D721Med (cell line): ENCODE measurements around the gene CLIC6.

Source experiments
- DNase-seq: peaks from one replicate; pipeline ENCODE4 v3.0.0; 2011; ENCODE audit warnings: low spot score; ENCODE audit not compliant: insufficient read length
- FAIRE-seq: peaks from 2 replicates; lab custom pipeline; 2011; peaks lifted over from hg19 to GRCh38; lab: Jason Lieb, UNC
- TF ChIP-seq, protein P1 (sequence below): IDR thresholded peaks from 2 replicates; pipeline ENCODE4 v1.5.1; 2012; ENCODE audit warnings: mild to moderate bottlenecking, control low read depth; ENCODE audit not compliant: insufficient read depth; ENCODE audit errors: missing control alignments

CLIC6 gene

DNA sequence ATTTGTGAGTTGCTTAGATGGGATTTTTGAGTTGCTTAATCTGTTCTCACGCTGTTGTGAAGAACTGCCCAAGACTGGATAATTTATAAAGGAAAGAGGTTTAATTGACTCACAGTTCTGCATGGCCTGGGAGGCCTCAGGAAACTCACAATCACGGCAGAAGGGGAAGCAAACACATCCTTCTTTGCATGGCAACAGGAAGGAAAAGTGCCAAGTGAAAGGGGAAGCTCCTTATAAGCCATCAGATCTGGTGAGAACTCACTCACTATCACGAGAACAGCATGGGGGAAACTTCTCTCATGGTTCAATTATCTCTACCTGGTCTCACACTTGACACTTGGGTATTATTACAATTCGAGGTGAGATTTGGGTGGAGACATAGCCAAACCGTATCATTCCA is 10.3 kb downstream of the CLIC6 start:
- TF ChIP-seq, protein P1, sequence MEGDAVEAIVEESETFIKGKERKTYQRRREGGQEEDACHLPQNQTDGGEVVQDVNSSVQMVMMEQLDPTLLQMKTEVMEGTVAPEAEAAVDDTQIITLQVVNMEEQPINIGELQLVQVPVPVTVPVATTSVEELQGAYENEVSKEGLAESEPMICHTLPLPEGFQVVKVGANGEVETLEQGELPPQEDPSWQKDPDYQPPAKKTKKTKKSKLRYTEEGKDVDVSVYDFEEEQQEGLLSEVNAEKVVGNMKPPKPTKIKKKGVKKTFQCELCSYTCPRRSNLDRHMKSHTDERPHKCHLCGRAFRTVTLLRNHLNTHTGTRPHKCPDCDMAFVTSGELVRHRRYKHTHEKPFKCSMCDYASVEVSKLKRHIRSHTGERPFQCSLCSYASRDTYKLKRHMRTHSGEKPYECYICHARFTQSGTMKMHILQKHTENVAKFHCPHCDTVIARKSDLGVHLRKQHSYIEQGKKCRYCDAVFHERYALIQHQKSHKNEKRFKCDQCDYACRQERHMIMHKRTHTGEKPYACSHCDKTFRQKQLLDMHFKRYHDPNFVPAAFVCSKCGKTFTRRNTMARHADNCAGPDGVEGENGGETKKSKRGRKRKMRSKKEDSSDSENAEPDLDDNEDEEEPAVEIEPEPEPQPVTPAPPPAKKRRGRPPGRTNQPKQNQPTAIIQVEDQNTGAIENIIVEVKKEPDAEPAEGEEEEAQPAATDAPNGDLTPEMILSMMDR = no peak
- DNase-seq (no peak), FAIRE-seq (no peak)

- FAIRE-seq = no peak
- no peak for DNase-seq
- TF ChIP-seq, protein P1 = no peak
Observed at GRCh38 chr21:34684174-34684876, 15.5 kb downstream of the CLIC6 start.

- DNase-seq (no peak), FAIRE-seq (no peak)
- TF ChIP-seq, protein P1 = no peak
Observed at GRCh38 chr21:34687065-34687464, 18.3 kb downstream of the CLIC6 start.

DNA sequence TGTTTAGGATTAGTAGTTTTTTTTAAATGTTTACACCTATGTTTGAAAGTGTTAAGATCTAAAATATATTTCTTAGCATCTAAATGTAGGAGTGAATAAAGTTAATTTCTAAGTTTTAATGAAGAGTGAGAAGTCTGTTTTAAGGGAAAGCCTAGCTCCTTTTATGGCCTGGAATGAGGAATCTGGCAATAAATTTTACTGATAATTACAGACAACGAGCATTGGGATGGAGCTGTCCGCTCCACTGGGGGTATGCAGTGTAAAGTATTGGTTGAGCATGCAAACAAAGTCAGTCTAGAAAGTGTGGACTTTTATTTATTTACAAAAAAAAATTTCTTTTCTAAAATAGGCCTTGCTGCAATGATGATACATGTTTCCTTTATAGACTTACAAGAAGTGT is 19.0 kb downstream of the CLIC6 start:
- no peak for FAIRE-seq
- TF ChIP-seq, protein P1 = no peak
- no peak for DNase-seq

DNA sequence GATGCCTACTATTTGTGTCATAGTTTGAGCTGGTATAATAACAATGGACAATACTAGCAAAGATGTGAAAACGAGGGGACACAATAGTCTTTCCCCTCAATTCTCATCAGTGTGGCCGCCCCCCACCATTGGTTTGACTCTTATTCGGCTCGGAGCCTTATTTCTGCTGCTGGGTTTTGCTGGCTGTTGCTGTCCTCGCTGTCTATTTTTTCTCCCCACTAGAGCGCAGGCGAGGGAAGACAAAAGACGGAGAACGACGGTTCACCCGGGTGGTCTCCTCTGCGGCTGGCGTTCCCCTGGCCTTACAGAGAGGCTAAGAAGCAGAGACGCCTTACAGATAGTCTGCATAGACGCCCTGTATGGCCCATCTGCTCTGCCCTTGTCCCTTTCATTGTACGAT is 19.4 kb downstream of the CLIC6 start:
- DNase-seq (no peak), FAIRE-seq (no peak)
- TF ChIP-seq, protein P1 = no peak

DNA sequence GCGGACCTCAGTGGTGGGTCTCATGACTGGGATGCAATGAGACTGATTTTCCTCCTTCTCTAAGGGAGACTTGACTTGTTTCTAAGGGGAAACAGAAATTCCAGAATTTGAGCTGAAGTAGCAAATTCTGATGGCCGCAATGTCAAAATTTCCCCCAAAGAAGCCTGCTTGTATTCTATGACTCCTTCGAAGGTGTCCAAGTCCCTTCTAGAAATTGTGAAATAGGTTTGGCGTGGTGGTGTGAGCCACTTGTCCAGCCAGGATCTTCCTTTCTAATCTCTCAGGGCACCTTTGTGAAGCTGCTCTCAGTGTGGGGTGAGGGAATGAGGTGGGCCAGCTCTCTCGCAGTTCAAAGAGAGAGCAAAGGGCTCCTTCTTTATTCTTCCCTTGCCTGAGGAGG is 19.9 kb downstream of the CLIC6 start:
- TF ChIP-seq, protein P1 = no peak
- no peak for DNase-seq

DNA sequence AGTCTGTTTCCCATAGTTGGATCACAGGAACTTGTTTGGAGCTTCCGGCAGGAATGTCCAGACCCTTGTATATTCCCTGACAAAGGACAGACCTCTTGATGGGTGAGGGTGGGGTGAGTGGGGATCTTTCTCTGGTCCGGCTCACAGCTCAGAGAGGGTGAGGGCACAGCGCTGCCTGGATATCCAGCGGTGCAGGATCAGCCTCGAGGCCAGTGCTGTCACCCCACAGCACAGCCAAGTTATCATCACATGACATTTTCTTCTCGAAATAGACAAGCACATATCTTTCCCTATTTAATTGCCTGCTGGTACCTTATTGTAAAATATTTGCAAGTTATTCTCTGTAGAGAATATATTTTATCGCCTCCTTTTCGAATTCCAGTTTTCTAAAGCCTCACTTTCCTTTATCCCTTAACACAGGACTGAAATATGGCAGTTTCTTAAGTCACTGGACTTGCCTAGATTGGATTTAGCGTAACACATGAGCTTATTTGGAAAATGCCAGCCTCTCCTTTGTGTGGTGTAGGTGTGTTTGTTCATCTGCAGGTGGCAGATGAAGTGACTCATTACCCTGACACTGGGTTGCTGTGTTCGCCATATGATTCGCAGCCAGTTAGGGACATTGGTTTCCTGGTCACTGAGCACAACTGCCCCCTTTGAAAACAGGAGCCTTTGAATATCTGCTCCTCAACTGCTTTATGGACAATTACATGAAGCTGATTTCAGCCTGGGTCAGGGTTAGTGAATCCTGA is 21.4 kb downstream of the CLIC6 start:
- no peak for DNase-seq
- TF ChIP-seq, protein P1 = no peak
- no peak for FAIRE-seq

More for the DNA sequence above, 19.9 kb downstream of the CLIC6 start:
- no peak for FAIRE-seq
